Stimulated activated CD4-positive, alpha-beta T cell treated with anti-CD3 and anti-CD28 coated beads, Interleukin-1b, Interleukin-23, amount 100 ng/mL, for 24 hours (primary cell): ENCODE results near the gene TTC39A.
"Not testable (repeated sequence)": the region's sequence is repeated elsewhere in the genome, so short reads cannot be mapped to it uniquely, and the experiment has no call there.

Experiments
- DNase-seq, 4 experiments: peaks; one replicate each; pipeline ENCODE4 v3.0.0-alpha.2; 2020; ENCODE audit warnings: low read depth in 4 of 4, low spot score in 1 of 4

TTC39A gene

DNA sequence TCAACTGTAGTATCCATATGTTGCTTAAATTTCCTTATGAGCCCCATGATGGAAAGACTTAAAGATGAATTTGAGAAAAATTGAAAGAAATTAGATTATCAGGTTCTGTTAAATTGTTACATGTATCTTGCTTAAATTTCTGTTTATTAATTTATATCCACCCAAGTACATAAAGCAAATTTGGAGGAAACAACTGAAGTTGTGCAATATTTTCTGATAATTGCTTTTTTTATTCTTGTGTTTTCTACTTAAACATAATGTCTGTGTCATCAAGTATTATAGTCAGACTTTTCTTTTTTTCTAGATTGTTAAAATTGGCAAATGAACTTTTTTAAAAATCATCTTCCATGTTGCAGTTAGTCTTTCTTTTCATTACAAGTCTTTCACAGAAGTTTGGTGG is 57.4 kb downstream of the TTC39A start:
- no peak for DNase-seq

DNA sequence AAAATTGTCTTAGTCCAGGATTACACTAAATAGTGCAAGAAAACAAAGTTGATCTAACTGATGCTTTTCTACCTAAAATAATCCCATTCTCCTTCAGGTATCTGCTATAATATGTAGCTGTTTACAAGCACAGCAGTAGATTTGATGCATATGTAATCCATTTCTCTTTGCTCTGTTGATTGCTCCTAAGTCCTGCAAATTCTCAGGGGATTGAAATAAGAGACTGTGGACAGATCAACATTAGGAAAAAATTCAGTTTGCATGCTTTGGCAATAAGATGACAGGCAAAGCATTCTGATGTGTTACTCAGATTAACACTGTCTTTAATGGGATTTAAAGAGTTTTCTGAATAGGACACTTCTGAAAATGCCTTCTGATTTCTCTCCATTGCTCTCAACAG is 59.6 kb downstream of the TTC39A start:
- DNase-seq: no peak

DNA sequence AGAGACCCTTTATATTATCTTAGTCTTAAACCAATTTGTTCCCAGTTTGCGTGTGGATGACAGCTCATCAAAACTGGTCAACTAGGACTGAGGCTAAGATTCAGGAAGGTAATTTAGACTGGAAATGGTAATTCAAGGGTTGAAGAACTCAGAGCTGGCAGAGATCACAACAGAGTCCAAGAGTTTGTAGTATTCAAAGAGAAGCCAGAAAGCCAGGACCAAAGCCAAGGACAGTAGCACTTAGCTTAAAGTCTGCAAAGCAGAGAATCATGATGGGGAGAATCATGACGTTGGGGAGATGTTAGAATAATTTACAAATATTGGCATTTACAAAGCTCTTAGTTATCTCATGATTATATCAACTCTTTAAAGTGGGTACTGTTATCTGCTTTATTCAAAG is 61.7 kb downstream of the TTC39A start:
- no peak for DNase-seq

DNA sequence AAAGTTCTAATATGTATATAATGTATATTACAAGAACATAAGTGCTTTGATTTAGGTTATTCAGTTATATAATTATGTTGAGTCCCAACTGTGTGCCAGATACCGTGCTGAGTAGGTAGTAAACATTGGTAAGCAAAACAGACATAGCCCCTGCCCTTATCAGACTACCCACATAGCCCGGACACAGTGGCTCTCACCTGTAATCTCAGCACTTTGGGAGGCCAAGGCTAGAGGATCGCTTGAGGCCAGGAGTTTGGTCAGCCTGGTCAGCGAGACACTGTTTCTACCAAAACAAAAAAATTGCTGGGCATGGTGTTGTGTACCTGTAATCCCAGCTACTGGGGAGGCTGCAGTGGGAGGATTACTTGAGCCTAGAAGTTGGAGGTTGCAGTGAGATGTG is 63.6 kb downstream of the TTC39A start:
- DNase-seq: no peak

DNA sequence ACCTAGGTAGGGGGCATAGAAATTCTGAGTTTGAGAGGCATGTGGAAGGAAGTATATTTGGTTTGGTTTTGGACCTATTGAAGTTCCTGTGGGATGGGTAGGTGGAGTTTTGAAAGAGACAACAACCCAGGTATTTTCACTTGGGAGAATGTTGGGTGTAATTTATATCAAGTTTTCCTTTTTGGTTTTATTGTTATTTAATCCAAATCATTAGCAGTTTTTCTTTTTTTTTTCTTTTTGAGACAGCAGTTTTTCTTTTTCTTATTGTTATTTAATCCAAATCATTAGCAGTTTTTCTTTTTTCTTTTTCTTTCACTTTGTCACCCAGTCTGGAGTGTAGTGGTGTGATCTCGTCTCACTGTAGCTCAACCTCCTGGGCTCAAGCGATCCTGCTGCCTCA is 64.2 kb downstream of the TTC39A start:
- DNase-seq: no peak

DNA sequence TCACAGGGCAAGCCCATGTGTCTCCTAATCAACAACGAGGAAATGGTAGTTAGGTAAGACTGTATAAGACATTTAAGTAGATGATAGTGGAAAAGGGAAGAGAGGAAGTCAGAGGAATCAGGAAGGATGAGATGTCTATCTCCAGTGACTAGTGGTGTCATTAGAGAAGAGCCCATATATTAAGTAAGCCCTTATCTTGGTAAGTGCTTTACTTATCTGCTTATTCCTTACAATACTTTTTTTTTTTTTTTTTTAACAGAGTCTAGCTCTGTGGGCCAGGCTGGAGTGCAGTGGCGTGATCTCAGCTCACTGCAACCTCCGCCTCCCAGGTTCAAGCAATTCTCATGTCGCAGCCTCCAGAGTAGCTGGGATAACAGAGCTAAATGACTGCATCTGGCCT is 64.7 kb downstream of the TTC39A start:
- DNase-seq: no peak

DNA sequence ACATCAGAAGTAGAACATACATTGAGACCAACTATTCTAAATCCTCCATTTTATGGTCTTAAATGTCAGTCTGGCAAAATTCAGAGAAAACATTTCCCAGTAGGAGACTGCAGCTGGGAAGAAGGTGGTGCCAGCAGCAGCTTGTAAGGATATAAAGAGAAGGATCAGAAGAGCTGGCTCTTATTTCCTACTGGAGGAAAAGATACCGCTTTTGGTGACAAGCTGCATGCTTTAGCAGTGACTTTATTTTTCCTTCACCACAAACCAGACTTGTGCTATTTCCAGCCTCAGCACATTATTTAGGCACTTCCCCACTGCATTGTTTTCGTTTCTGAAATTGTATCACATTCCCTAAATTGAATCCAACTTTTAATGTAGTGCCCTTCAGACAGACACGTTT is 65.9 kb downstream of the TTC39A start:
- DNase-seq: no peak

DNA sequence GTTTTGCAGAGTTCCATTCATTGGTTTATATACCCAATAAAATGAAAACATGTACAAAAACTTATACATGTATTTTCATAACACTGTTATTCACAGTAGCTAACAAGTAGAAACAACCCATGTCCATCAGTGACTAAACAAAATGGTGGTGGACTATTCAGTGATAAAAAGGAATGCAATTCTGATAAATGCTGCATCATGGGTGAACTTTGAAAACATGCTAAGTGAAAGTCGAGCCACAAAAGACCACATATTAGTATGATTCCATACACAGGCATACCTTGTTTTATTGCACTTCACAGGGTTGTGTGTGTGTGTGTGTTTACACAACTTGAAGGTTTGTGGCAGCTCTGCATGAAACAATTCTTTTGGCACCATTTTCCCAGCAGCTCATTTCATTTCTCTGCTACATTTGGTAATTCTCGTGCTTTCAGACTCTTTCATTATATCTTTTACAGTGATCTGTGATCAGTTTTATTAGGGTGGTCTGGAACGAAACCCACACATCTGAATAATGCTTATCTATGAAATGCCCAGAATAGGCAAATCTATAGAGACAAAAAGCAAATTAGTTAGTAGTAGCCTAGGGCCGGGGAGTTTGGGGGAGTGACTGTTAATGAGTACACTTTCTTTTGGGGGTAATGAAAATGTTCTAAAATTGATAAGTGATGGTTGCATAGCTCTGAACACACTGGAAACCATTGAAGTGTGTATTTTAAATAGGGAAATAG is 67.0 kb downstream of the TTC39A start:
- DNase-seq: no peak

DNA sequence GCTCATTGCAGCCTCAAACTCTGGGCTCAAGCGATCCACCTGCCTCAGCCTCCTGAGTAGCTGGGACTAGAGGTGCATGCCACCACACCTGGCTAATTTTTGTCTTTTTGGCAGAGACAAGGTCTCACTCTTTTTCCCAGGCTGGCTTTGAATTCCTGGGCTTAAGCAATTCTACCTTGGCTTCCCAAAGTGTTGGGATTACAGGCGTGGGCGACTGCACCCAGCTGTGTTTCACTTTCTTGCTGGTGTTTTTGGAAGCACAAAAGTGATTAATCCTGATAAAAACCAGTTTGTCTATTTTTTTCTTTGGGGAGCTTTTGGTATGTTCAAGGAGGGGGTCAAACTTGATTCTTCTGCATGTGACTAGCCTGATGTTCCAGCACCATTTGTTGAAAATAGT is 75.0 kb downstream of the TTC39A start:
- DNase-seq: no peak

DNA sequence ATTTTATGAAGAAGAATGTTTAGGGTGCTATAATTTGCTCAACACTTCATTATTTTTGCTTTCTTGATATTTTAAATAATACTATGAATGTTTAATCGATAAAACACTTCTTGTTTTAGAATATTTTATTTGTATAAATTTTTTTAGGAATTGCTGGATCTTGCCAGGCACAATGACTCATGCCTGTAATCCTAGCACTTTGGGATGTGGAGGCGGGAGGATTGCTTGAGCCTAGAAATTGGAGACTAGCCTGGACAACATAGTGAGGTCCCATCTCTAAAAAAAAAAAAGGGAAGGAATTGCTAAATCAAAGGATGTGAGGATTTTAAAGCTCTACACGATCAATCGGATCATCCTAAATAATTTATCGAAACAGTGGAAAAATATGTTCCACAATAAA is 76.7 kb downstream of the TTC39A start:
- no peak for DNase-seq

DNA sequence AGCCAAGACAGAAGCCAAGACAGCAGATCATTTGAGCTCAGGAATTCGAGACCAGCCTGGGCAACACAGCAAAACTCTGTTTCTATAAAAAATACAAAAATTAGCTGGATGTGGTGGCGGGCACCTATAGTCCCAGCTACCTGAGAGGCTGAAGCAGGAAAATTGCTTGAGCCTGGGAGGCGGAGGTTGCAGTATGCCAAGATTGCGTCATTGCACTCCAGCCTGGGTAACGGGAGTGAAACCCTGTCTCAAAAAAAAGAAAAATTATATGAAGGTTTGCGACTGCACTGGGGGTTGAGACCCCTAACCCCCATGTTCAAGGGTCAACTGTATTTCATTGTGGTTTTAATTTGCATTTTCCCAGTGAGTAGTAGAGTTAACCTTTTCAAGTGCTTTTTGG is 78.0 kb downstream of the TTC39A start:
- no peak for DNase-seq

DNA sequence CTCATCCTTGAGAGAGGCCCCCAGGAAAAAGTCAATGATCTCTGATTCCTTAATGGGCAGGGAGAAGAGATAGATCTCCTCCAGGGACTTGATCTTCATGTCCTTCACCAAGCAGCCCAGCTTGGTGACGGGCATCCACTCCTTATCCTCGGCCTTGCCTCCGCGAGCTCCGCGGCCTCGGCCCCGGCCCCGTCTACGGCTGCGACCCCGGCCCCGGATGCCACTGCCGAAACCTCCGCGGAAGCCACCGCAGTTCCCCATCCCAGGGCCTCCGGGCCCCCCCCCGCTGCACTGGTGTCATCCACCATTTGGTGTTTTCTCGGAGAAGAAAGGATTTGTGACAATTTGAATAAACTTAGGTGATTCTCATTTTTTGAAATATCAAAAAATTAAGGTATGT is 79.2 kb downstream of the TTC39A start:
- not testable (repeated sequence) for DNase-seq

DNA sequence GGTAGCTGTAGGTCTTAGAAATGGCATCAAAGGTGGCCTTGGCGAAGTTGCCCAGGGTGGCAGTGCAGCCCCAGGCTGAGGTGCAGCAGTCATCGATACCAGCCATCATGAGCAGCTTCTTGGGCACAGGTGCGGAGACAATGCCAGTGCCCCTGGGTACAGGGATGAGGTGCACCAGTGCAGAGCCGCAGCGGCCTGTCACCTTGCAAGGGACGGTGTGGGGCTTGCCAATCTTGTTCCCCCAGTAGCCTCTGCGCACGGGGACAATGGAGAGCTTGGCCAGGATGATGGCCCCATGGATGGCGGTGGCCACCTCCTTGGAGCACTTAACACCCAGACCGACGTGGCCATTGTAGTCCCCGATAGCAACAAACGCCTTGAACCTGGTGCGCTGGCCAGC is 79.6 kb downstream of the TTC39A start:
- DNase-seq: not testable (repeated sequence)

DNA sequence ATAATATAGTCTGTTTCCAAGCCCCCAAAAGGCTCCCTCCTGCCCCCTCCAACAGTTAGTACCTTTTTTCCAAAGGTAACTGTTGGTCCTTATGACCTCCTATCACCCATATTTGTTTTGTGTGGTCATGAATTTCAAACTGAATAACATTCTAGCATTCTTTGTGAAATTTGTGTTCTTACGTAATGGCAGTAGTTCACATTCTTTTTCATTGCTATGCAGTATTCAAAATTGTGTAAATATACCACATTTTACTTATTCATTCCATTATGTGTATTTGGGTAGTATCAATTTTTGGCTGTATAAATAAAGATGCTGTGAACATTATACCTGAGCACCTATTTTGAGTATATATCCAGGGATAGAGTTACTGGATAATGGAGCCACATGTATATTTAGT is 80.9 kb downstream of the TTC39A start:
- no peak for DNase-seq

DNA sequence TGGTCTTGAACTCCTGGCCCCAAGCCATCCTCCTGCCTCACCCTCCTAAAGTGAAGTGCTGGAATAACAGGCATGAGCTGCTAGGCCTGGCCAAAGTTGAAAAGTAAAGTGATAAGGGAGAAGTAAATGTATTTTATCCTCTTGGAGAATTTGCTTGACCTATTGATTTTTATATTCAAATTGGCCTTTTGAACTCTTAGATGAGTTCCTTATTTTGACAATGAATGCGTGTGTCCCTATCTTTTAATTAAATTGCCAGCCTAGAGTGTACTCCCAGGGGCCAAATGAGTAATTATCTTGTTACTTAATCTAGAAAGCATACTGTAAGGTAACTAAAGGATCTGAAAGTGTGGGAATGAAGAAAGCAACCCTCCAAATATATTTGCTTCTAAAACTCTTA is 82.9 kb downstream of the TTC39A start:
- DNase-seq: no peak

DNA sequence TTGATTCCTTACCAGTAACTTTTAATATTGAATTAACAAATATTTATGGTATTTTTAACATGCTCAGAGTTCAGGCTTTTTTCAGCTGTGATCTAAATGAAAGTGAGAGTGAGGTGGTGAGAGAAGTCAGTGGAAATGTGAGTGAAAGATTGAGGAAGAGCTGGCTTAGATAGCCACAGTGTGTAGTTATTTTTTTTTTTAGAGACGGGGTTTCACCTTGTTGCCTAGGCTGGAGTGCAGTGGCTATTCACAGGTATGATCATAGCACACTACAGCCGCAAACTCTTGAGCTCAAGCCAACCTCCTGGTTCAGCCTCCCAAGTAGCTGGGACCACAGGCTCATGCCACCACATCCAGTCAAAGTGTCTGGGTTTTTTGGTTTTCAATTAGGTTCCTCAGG is 83.3 kb downstream of the TTC39A start:
- no peak for DNase-seq

DNA sequence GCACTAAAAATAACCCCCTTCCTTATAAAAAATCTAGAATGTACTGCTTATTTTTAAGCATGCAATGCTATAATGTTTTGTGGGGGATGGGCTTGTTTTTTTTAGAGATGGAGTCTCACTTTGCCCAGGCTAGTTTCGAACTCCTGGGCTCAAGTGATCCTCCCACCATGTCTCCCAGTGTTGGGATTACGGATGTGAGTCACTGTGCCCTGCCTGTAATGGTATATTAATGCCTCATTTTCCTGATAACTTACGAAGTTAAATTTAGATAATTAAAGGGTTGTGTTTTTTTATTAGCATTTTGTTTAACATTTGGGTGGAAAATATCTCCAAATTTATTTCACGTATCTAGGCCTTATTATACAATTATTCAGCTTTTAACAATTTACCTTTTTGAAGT is 87.8 kb downstream of the TTC39A start:
- no peak for DNase-seq

DNA sequence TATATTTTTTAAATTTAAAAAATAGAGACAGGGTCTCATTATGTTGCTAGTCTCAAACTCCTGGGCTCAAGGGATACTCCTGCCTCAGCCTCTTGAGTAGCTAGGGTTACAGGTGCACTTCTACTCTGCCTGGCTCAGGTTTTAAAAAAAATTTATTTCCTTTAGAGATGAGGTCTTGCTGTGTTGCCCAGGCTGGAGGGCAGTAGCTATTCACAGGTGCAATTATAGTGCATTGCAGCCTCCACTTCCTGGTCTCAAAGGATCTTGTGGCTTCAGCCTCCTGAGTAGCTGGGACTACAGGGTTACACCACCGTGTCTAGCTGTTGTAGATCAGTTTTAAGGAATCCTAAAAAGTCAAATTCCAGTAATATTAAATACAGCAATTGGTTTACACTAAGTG is 89.2 kb downstream of the TTC39A start:
- no peak for DNase-seq

DNA sequence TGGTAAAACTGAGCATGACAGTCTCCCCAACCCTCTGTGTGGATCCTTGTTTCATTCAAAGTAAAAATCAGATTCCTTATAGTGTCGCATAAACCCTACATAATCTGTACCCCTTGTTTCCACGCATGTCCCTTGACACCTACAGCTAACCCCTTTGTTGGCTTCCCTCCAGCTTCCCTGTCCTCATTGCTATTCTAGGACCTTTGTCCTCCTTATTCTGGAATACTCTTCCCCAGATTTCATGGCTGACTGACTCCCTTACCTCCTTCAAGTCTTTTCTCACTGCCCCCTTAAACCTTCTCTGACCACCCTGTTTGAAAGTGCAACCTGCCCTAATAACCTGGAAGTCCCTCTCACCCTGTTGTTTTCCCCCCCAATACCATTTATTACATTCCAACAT is 90.3 kb downstream of the TTC39A start:
- no peak for DNase-seq

DNA sequence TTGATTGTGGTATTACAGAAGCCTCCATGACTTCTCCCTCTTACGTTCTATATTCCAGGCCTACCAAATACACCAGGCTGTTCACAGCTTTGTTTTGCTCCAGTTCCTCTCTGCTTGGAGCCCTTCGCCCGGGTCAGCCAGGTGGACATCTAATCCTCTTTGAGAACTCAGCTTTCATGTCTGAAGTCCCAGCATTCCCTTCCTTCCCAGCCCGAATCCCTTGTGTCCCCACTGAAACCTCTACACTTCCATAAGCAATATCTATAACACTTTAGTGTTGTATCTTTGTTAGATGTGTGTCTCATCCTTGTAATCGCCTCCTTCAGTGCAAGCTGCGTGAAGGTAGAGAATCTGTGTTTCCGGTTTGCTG is 92.3 kb downstream of the TTC39A start:
- no peak for DNase-seq

DNA sequence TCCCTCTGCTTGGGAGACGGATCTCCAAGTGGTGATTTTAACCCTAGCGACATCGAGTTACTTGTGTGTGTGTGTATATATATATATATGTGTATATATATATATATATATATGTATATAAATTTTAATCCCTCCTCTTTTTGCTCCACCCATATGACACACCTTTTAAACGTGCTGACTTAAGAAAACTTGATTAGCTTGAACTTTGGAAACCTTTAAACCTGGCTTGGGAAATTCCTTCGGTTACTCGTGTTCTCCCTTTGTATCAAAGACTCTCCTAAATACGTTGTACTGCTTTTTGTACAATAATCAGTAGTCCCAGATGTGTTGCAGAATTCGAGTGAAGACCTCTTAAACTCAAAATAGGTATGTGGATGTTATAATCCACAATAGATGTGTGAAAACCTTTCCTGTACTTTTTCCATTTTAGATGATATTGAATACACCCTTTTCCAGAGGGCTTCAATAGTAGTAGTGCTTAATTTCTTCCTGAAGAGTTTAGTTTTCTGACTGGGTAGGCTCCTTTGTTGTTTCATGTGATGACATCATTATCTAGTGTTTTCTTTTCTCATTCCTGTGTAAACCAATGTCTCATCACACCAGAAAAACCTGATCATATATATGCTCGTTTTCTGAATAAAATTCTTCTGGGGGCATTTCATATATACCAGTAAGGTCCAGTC is 92.9 kb downstream of the TTC39A start:
- DNase-seq: no peak
